Retinal pigment epithelial cell (primary cell): Measurements from ENCODE around the gene HAX1.
"Not testable (repeated sequence)": the region's sequence is repeated elsewhere in the genome, so short reads cannot be mapped to it uniquely, and the experiment has no call there.

Source experiments
- DNase-seq: peaks from one replicate; pipeline ENCODE4 v3.0.0-alpha.2; 2010; ENCODE audit warnings: low read depth
- H3K4me3 ChIP-seq: 2 replicates; pipeline ENCODE4 v1.5.1; 2011; ENCODE audit warnings: mild to moderate bottlenecking, low read length, control low read depth, moderate library complexity
- CTCF ChIP-seq: conservative IDR thresholded peaks from 2 replicates; pipeline ENCODE4 v1.5.1; 2011; ENCODE audit warnings: low read depth, low read length, control low read depth, inconsistent platforms

The HAX1 gene

GRCh38 chr1:154313066-154313356 lies 40.6 kb downstream of the HAX1 start:
- TF ChIP-seq CTCF: no peak
- H3K4me3 ChIP-seq: no peak overlapping the region
- no peak for DNase-seq

- DNase-seq, H3K4me3 ChIP-seq: not testable (repeated sequence)
These were observed 41.8 kb downstream of the HAX1 start for GRCh38 chr1:154314226-154314625.

GRCh38 chr1:154316704-154317103 lies 44.3 kb downstream of the HAX1 start:
- no peak overlapping the region for H3K4me3 ChIP-seq
- DNase-seq: no peak
- TF ChIP-seq CTCF: no peak

- DNase-seq: no peak
- H3K4me3 ChIP-seq: no peak overlapping the region
- no peak for TF ChIP-seq CTCF
These were observed 46.0 kb downstream of the HAX1 start for GRCh38 chr1:154318386-154318785.

DNA sequence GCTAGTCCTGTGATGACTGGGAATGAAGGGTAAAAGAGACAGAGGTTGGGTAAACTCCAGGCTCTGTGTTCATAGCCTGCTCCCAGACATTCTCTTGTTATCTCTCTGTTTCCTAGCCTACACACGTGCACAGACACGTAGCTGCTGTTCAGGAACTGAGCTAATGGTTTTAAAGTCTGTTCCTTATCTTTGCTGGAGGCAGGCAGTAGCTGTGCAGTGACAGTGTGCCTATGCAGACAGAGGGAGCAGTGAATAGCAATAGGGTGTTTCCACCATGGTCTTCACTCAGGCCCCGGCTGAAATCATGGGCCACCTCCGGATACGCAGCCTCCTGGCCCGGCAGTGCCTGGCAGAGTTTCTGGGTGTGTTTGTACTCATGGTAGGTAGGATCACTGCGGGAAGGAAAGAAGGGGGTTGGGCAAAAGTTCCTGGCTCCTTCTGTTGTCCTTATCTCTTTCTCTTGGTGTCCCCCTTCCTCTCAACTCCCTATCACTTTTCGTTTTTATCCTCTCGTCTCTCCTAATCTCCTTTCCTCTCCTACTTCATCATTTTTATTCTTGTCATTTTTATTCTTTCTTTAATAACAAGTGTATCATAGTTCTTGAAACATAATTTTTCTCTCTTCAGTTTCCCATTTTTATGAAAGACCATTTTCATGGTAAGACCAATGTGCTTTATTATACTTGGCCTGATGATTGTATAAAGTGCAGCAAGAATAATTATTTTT lies 48.6 kb downstream of the HAX1 start, which contains the start of gene AQP10:
Gene AQP10 (plus strand): TSS at position 212 of the 727 bp plus-strand sequence. CDS start 63 bp downstream, at position 275.
- DNase-seq: no peak
- no peak within 1 kb of the TSS for H3K4me3 ChIP-seq
- no peak for TF ChIP-seq CTCF

GRCh38 chr1:154321609-154321934 lies 49.1 kb downstream of the HAX1 start:
- DNase-seq, H3K4me3 ChIP-seq: not testable (repeated sequence)

DNA sequence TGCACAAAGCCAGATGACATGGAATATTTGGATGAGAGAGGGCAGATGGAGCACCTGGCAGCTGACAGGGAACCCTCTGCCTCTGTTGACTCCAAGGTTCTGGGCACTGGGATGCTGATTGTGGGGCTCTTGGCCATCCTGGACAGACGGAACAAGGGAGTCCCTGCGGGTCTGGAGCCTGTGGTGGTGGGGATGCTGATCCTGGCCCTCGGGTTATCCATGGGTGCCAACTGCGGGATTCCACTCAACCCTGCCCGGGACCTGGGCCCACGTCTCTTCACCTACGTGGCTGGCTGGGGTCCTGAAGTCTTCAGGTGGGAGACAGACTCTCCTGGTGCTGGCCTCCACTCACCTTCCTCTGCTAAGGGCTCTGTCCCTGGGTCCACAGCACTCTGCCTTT lies 51.1 kb downstream of the HAX1 start:
- no peak for TF ChIP-seq CTCF
- DNase-seq: no peak
- H3K4me3 ChIP-seq: no peak overlapping the region

- TF ChIP-seq CTCF: no peak
- no peak for DNase-seq
- H3K4me3 ChIP-seq: peak overlapping the region; percentile 78
These were observed 51.8 kb downstream of the HAX1 start for GRCh38 chr1:154324241-154324640.
